ENCODE results near the gene SIRT5.

SIRT5 gene

DNA sequence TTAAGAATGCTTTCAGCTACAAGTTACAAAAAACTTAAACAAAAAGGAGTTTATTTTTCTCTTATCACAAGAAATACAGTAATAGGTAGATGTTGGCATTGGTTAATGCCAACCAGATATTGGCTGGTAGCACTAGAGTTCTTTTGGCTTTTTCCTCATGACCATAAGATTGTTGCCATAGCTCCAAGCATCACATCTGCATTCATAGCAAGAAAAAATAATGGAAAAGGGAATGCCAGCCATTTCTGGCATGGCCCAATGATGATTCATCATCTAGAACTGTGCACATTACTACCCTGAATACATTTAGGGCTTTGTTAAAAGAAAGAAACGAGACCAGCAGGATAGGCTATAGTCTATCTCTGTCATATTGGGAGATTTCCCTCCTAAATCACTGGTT, 20.8 kb upstream of the SIRT5 start:
- no peak for DNase-seq (ENCODE audit: low spot score)

GRCh38 chr6:13554929-13555333, 19.5 kb upstream of the SIRT5 start:
- DNase-seq (ENCODE audit: low spot score), result no peak

DNA sequence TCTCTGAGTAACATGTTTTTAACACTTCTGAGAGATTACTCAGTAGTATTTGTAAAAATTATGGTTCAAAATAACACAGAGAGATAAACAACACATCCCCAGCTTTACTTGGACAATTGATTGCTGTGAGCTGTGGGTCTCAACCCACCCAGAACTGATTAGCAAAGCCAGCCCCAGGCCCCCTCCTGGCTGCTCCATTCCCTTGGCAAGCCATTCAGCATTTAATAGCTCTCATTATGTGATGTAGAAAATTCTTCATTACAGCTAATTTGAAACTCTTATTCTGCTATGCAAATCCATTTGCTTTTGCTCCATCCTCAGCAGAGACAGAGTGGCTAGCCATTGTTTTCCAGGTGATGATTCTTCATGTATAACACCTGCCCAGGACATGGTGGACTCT, 16.6 kb upstream of the SIRT5 start:
- no peak for DNase-seq (ENCODE audit: low spot score)

DNA sequence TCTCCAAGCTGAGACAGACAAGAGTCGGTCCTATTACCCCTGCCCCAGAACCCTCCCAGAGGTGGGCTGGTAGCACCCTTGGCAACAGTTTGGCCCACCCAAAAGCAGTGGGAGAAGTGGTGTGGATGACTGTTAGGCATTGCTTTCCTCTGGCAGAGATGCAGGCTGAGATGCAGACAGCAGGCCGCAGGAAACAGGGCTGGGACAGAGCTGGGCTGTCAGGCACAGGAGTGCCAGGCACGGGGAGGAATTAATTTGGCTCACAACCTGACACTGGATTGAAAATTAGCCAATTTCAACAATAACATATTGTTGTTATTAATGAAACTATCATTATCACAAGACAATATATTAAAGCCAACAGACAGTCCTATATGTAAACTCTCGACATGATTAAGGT, 15.7 kb upstream of the SIRT5 start:
- DNase-seq (ENCODE audit: low spot score), result no peak

DNA sequence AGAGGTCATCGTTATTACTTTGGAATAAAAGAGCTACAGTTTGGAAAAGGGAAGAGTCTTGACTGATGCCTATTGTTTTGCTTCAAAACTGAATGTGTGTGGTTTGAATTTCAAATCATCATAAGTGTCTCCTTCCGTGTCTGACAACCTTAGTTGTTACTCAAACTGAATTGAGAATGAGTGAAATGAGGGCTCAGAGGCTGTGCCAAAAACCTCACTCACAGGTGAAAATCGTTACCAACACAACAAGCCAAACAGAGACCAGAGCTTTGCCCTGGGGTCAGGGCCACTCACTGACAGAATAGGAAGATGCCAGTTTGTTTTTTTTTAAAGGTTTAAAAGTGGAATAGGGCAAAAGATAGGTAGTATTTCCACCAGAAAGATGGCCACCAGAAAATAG, 15.2 kb upstream of the SIRT5 start:
- no peak for DNase-seq (ENCODE audit: low spot score)

- no peak for DNase-seq (ENCODE audit: low spot score)
Measured at GRCh38 chr6:13559968-13560650, 14.3 kb upstream of the SIRT5 start.

GRCh38 chr6:13560651-13561044, 13.8 kb upstream of the SIRT5 start:
- no peak for DNase-seq (ENCODE audit: low spot score)

- DNase-seq (ENCODE audit: low spot score), result no peak
Measured at GRCh38 chr6:13561624-13562267, 12.7 kb upstream of the SIRT5 start.

DNA sequence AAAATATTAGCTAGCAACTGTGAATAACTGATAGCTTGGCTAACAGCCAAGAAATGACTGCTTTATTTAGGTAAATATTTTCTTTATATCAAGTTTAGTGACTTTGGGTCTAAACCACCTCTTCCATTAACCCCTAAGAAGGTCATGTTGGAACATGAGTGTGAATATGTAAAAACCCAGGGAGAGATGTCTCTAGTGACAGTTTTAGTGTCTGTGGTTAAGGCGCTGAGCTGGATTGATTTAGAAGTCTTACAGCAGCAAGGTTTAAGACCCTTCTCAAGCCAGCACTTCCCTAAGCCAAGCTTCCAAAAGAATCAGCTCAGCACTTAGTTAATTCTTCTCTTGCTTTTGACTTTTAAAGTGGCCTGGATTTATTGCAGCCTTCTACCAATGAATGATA, 11.4 kb upstream of the SIRT5 start:
- no peak for DNase-seq (ENCODE audit: low spot score)

DNA sequence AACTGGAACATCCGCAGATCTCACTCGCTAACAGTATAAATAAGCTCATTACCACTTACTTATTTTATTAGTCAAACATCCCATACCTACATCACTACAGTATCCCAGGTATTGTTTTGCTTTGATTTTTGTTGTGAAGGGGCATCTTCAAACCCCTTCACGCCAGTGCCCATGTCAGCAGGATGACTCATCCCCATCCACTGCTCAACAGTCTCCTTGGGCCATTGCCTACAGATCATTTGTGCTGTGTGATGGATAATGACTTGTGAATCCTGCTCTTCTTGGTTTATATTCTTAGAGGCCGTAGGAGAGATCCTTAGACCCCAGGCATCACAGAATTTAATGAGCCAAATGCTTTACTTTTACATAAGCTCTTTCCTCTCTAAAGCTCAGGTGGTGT, 8.5 kb upstream of the SIRT5 start:
- no peak for DNase-seq (ENCODE audit: low spot score)

DNA sequence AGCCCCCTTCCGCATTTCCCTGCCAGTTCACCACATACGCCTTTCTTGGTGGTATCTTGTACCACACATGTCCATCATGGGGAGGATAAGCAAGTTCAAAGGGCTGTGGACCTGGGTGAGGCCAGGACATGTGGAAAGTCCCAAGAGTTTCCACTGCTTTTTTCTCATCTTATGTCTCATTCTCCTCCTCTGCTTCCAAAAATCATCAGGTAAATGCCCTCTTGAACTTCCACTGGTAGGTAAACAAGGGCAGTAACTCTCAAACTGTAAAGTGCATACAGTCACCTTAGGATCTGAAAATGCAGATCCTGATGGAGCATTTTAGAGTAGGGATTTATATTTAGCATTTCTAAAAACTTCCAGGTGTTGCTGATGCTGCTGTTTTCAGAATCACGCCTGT, 7.9 kb upstream of the SIRT5 start:
- DNase-seq (ENCODE audit: low spot score), result no peak

- no peak for DNase-seq (ENCODE audit: low spot score)
Measured at GRCh38 chr6:13568970-13569369, 5.4 kb upstream of the SIRT5 start.

GRCh38 chr6:13572240-13572639, 2.2 kb upstream of the SIRT5 start:
- no peak for DNase-seq (ENCODE audit: low spot score)

- no peak for DNase-seq (ENCODE audit: low spot score)
Measured at GRCh38 chr6:13572951-13573654, 1.3 kb upstream of the SIRT5 start.

DNA sequence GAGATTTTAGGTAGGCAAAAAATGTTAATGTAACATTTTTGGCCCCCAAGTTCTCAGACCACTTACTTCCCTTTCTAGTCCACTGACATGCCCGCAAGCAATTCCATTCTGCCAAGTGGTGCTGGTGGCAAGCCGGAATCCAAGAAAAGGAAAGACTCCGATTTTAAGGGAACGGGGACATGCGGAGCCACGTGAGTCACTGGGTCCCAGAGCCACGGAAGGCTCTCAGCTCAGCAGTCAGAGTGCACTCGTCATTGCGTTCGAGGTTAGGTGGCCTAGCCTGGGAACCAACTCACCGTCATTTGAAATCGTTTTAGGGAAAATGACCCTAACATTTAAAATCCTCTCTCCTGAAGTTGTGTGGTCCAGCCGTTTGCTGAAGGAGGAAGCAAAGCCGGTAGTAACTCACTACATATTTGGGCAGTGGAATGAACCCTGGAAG, 711 bp upstream of the SIRT5 start:
- DNase-seq (ENCODE audit: low spot score), result peak; percentile 85

DNA sequence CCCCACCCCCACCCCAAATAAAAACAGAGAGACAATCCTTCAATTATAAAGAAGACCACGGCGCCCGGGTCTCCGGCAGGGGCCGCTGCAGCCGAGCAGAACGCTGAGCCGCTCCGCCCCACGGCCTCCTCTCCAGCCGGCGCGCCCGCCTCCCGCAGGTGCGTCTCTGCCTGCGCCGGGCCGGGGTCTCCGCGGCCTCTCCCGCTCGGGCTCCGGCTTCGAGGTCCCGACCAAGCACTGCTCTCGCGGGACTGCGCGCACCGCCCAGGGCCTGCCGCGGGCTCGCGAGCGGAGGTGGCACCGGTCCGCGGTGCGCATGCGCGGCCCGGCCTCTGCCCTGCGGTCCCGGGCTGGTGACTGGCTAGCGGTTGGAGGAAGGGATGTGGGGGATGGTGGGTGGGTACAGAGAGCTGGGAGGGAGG, 241 bp upstream of the SIRT5 start:
- DNase-seq (ENCODE audit: low spot score), result peak; percentile 92

GRCh38 chr6:13575377-13575775, 975 bp downstream of the SIRT5 start:
- no peak for DNase-seq (ENCODE audit: low spot score)

DNA sequence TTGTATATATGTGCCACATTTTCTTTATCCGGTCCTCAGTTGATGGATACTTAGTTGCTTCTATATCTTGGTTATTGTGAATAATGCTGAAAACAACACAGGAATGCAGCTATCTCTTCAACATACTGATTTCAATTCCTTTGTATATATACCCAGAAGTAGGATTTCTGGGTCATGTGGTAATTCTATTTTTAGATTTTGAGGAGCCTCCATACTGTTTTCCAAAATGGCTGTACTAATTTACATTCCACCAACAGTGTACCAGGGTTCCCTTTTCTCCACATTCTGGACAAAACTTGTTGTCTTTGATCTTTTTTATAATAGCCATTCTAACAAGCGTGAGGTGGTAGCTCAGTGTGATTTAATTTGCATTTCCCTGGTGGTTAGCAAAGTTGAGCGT, 1.6 kb downstream of the SIRT5 start:
- no peak for DNase-seq (ENCODE audit: low spot score)

DNA sequence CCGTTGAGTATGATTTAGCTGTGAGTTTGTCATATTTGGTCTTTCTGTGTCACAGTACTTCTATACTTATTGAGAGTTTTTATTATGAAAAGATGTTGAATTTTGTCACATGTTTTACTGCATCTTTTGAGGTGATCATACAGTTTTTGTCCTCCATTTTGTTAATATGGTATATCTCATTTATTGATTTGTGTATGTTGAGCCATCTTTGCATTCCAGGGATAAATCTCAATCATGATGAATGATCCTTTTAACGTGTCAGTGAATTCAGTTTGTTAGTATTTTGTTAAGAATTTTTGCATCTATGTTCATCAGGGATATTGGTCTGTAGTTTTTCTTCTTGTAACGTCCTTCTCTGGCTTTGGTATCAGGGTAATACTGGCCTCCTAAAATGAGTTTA, 3.5 kb downstream of the SIRT5 start:
- no peak for DNase-seq (ENCODE audit: low spot score)

DNA sequence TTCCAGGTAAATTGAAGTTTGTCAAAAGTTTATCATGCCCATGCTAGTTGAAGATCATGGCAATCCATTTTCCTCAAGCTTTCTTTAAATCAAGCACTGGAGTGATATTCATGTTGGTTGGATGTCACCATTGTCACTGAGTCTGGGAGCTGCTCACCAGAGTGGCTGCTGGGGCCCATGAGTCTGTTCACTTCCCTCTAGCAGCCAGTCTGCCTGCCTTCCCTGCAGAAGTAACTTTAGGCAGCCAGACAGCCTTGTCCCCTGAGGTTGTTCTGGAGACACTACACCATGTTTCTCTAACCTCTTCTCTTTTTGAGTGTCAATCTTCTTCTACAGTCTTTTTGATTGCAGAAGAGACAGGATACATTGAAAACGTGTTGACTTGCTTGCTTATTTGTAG, 5.5 kb downstream of the SIRT5 start:
- no peak for DNase-seq (ENCODE audit: low spot score)

- no peak for DNase-seq (ENCODE audit: low spot score)
Measured at GRCh38 chr6:13581700-13582229, 7.4 kb downstream of the SIRT5 start.

GRCh38 chr6:13586603-13587542, 12.5 kb downstream of the SIRT5 start:
- DNase-seq (ENCODE audit: low spot score), result no peak

All from RKO (cell line).